ENCODE data around the gene KRT71.

The KRT71 gene

DNA sequence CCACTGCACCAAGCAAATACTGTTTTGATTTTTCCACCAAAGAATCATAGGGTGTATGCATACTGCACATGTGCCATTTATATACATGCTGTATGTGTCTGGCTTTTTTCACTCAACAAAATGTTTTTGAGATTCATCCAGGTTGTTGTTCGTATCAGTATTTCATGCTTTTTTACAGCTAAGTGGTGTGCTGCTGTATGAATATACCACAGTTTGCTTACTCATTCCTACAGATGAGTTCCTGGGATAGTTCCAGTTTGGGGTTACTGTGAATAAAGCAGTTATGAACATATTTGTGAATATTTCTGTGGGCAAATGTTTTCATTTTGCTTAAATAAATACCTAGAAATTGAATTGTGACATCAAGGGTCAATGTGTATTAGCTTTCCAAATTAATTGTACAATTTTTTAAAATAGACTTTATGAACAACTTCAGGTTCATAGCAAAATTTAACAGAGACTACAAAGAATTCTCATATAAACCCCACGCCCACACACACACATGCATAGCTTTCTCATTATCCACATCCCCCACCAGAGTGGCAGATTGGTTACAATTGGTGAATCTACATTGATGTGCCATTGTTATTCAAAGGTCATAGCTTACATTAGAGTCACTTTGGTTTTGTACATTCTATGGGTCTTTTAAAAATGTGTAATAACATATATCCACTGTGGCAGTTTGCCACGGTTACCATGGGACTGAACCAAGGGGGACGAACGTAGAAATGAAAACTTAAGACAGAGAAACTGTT is 53.0 kb downstream of the KRT71 start:
- no peaks in the 10 kb centered on the region for H3K27me3 ChIP-seq
- H3K9ac ChIP-seq = no peak overlapping the region
- no peaks in the 10 kb centered on the region for H4K20me1 ChIP-seq
- H3K9me3 ChIP-seq (replicated peaks in 1 of 11) = peaks cover 0 to 6% (median 0%) of the 10 kb centered on the region in 11 experiments; a peak in 4 of 22 replicates
- peaks cover 18 to 22% (median 21%) of the 10 kb centered on the region in 10 experiments for H3K4me1 ChIP-seq
- no peaks in the 10 kb centered on the region for H3K36me3 ChIP-seq
- H3K4me2 ChIP-seq = no peak overlapping the region
- no peak overlapping the region for H3K4me3 ChIP-seq
- no peak for TF ChIP-seq Cebpa-rat (IDR thresholded peaks at IDR 0.05)
- no peak overlapping the region for H3K27ac ChIP-seq

DNA sequence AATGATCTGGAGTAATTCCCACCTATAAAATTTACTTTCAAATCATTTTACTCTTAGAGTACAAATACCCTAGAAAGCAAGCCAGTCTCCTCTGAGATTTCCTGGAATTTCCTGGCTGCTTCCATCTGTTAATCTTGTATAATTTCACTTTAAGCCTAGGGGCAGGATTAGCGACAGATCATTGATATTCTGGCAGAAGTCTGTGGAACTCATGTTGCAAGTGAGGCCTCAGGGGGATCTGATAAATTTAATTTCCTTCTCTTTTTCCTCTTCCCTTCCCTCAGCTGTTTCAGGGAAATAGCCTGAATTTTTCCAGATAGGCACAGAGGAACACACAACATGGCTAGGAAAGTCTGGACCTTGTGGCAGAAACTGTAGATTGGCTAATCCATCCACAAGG is 54.0 kb downstream of the KRT71 start:
- no peaks in the 10 kb centered on the region for H3K27me3 ChIP-seq
- H4K20me1 ChIP-seq = no peaks in the 10 kb centered on the region
- peaks cover 0 to 6% (median 0%) of the 10 kb centered on the region in 11 experiments; a peak in 4 of 22 replicates for H3K9me3 ChIP-seq (replicated peaks in 1 of 11)
- no peak overlapping the region for H3K27ac ChIP-seq
- no peak overlapping the region for H3K4me3 ChIP-seq
- no peak overlapping the region for H3K9ac ChIP-seq
- no peak for TF ChIP-seq Cebpa-rat (IDR thresholded peaks at IDR 0.05)
- no peaks in the 10 kb centered on the region for H3K36me3 ChIP-seq
- H3K4me2 ChIP-seq = no peak overlapping the region
- peaks cover 19 to 23% (median 21%) of the 10 kb centered on the region in 10 experiments for H3K4me1 ChIP-seq

GRCh38 chr12:52497975-52498374 is 55.0 kb downstream of the KRT71 start:
- Histone ChIP-seq H3K9me3 (replicated peaks in 1 of 11) (peaks cover 0 to 5% (median 0%) of the 10 kb centered on the region in 11 experiments; a peak in 4 of 22 replicates), H3K4me1 (peaks cover 19 to 23% (median 21%) of the 10 kb centered on the region in 10 experiments)
- TF ChIP-seq Cebpa-rat (IDR thresholded peaks at IDR 0.05) = no peak

GRCh38 chr12:52496590-52497071 is 56.3 kb downstream of the KRT71 start:
- no peak overlapping the region for H3K4me3 ChIP-seq
- H3K4me1 ChIP-seq = peaks cover 19 to 23% (median 21%) of the 10 kb centered on the region in 10 experiments
- H3K9ac ChIP-seq = no peak overlapping the region
- TF ChIP-seq Cebpa-rat (IDR thresholded peaks at IDR 0.05) = no peak
- H4K20me1 ChIP-seq = no peaks in the 10 kb centered on the region
- no peaks in the 10 kb centered on the region for H3K9me3 ChIP-seq (replicated peaks in 1 of 11)
- peak overlapping the region; percentile 40 to 75 (median 57) for H3K4me2 ChIP-seq
- H3K27me3 ChIP-seq = no peaks in the 10 kb centered on the region
- peak overlapping the region in 4 of 11 experiments; percentile 18 to 47 (median 40); a peak in 3 of 22 replicates for H3K27ac ChIP-seq
- H3K36me3 ChIP-seq = no peaks in the 10 kb centered on the region

More at GRCh38 chr12:52497975-52498374, 55.0 kb downstream of the KRT71 start:
- Histone ChIP-seq H3K36me3 (no peaks in the 10 kb centered on the region), H3K27me3 (no peaks in the 10 kb centered on the region), H3K27ac (no peak overlapping the region), H3K4me2 (no peak overlapping the region), H3K4me3 (no peak overlapping the region), H3K9ac (no peak overlapping the region), H4K20me1 (no peaks in the 10 kb centered on the region)

- Histone ChIP-seq H3K9ac (no peak overlapping the region), H3K27me3 (no peaks in the 10 kb centered on the region), H3K4me2 (peak overlapping the region; percentile 40 to 75 (median 57))
Measured at GRCh38 chr12:52496054-52496453, 56.9 kb downstream of the KRT71 start.

DNA sequence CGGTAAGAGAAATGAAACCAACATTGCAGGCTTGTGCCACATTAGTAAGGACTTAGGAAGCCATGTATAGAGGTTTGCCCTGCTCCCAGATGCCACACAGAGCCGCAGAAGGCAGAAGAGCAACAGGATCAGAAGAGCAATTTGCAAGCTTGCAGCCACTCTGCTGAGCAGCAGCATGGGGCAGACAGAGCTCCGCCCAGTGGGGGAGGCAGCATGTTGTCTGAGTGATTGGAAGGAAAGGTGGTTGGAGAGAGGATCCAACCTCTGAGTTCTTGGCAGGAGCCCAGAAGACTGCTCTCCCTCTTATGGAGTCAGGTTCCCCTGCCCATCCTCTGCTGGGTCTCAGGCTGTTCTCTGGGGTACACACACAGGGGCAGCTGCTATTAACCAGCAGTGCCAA is 57.6 kb downstream of the KRT71 start:
- no peaks in the 10 kb centered on the region for H4K20me1 ChIP-seq
- no peak overlapping the region for H3K27ac ChIP-seq
- no peak overlapping the region for H3K4me3 ChIP-seq
- no peaks in the 10 kb centered on the region for H3K27me3 ChIP-seq
- peaks cover 19 to 23% (median 21%) of the 10 kb centered on the region in 10 experiments for H3K4me1 ChIP-seq
- H3K9ac ChIP-seq = no peak overlapping the region
- H3K4me2 ChIP-seq = peak overlapping the region; percentile 47 to 75 (median 57); a peak in 18 of 22 replicates
- H3K9me3 ChIP-seq (replicated peaks in 1 of 11) = no peaks in the 10 kb centered on the region
- no peaks in the 10 kb centered on the region for H3K36me3 ChIP-seq
- TF ChIP-seq Cebpa-rat (IDR thresholded peaks at IDR 0.05) = no peak

More at GRCh38 chr12:52496054-52496453, 56.9 kb downstream of the KRT71 start:
- H3K4me1 ChIP-seq = peaks cover 19 to 23% (median 21%) of the 10 kb centered on the region in 10 experiments
- peak overlapping the region in 4 of 11 experiments; percentile 18 to 47 (median 40); a peak in 3 of 22 replicates for H3K27ac ChIP-seq
- no peak for TF ChIP-seq Cebpa-rat (IDR thresholded peaks at IDR 0.05)
- no peaks in the 10 kb centered on the region for H4K20me1 ChIP-seq
- H3K36me3 ChIP-seq = no peaks in the 10 kb centered on the region
- no peak overlapping the region for H3K4me3 ChIP-seq
- H3K9me3 ChIP-seq (replicated peaks in 1 of 11) = no peaks in the 10 kb centered on the region

DNA sequence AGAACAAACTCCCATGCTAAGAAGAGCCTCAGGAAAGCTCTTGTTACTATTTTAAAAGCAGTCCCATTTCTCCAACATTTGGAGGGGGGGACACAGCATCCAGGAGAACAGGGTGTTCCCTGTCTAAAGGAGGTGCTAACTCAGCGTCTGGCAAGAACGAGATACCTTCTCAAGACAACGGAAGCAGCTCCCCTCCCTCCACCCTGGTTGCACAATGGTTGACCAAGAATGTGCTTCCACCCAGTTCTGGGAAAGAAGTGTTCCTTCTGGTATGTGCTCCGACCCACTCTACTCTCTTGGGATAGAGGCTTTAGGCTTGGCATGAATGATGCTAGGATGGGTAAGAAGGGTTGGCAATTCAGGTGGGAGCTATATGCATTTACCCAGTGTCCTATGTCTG is 58.4 kb downstream of the KRT71 start:
- TF ChIP-seq Cebpa-rat (IDR thresholded peaks at IDR 0.05) = no peak
- Histone ChIP-seq H3K4me1 (peaks cover 19 to 23% (median 21%) of the 10 kb centered on the region in 10 experiments), H3K4me2 (no peak overlapping the region)

GRCh38 chr12:52494100-52494499 is 58.8 kb downstream of the KRT71 start:
- peaks cover 19 to 23% (median 21%) of the 10 kb centered on the region in 10 experiments for H3K4me1 ChIP-seq
- no peak overlapping the region for H3K27ac ChIP-seq
- H3K9ac ChIP-seq = no peak overlapping the region
- no peaks in the 10 kb centered on the region for H3K9me3 ChIP-seq (replicated peaks in 1 of 11)
- H4K20me1 ChIP-seq = no peaks in the 10 kb centered on the region
- H3K36me3 ChIP-seq = no peaks in the 10 kb centered on the region
- no peak for TF ChIP-seq Cebpa-rat (IDR thresholded peaks at IDR 0.05)
- H3K27me3 ChIP-seq = no peaks in the 10 kb centered on the region
- no peak overlapping the region for H3K4me3 ChIP-seq
- H3K4me2 ChIP-seq = no peak overlapping the region

More for the DNA sequence above, 58.4 kb downstream of the KRT71 start:
- H3K9me3 ChIP-seq (replicated peaks in 1 of 11) = no peaks in the 10 kb centered on the region
- H3K27ac ChIP-seq = no peak overlapping the region
- no peak overlapping the region for H3K9ac ChIP-seq
- H4K20me1 ChIP-seq = no peaks in the 10 kb centered on the region
- H3K4me3 ChIP-seq = no peak overlapping the region
- H3K36me3 ChIP-seq = no peaks in the 10 kb centered on the region
- no peaks in the 10 kb centered on the region for H3K27me3 ChIP-seq

Data from BLaER1 treated with 17β-estradiol and CSF1 and Interleukin-3, amounts not matched to agents 10 nM and 100 nM (cell line).